HL-60 (cell line): ENCODE data around the gene AP3S1.

Experiments used
- DNase-seq, 2 experiments: peaks; one replicate each; pipeline ENCODE4 v3.0.0-alpha.2; 2010 to 2020; ENCODE audit warnings: low read depth in 1 of 2, low spot score in 1 of 2
- H3K27ac ChIP-seq: fragments of 250-450 bp; sonication (Bioruptor Pico); replicated peaks from 2 replicates; pipeline ENCODE4 v1.5.1; 2020; ENCODE audit warnings: mild to moderate bottlenecking, moderate library complexity
- H3K27me3 ChIP-seq: fragments of 250-450 bp; sonication (Bioruptor Pico); 2 replicates; pipeline ENCODE4 v1.5.1; 2021; ENCODE audit warnings: mild to moderate bottlenecking, moderate library complexity; ENCODE audit not compliant: insufficient read depth, poor library complexity, severe bottlenecking
- H3K4me3 ChIP-seq: replicated peaks from 2 replicates; pipeline ENCODE4 v1.5.1; 2011; ENCODE audit warnings: mild to moderate bottlenecking, control low read depth, low read length; ENCODE audit not compliant: insufficient read depth
- GABPA ChIP-seq: IDR thresholded peaks from 2 replicates; pipeline ENCODE4 v1.6.1; 2012; ENCODE audit warnings: low read depth
- POLR2AphosphoS5 ChIP-seq: IDR thresholded peaks from 2 replicates; pipeline ENCODE4 v1.6.1; 2012; ENCODE audit warnings: low read depth
- SPI1 ChIP-seq: IDR thresholded peaks from 2 replicates; pipeline ENCODE4 v1.6.1; 2012; ENCODE audit warnings: low read depth, mild to moderate bottlenecking, borderline replicate concordance
- TF ChIP-seq, protein P1 (sequence below): IDR thresholded peaks from 2 replicates; pipeline ENCODE4 v1.6.1; 2012; ENCODE audit warnings: low read depth; ENCODE audit not compliant: insufficient replicate concordance
- TF ChIP-seq, protein P2 (sequence below): IDR thresholded peaks from one replicate; pipeline ENCODE4 v1.5.1; 2011; ENCODE audit warnings: low read length, control low read depth, inconsistent platforms; ENCODE audit not compliant: insufficient read depth

AP3S1 gene

DNA sequence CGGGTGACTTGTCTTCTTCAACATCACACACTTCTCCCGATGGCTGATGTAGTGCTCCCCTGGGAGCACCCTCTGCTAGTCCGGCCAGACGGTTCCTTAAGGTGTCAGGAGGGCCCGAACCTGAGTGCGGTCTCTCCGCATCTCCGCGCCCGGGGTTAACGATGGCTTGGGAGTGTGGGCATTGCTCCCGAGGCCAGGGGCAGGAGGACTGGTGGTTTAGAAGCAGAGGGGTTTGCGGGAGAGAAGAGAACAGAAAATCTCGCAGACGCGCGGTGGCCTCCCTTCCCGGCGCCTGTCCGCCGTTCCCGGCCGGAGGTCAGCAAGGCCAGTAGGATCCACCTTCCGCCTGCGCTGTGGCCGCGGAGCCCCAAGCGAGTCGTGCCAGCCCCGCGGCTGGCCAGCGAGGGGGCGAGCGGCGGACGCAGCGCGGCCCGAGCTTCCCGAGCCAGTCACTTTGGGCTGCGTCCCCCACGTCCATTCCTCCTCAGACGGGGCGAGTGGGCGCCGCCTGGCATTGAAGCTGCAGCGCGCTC, 26.0 kb upstream of the AP3S1 start:
- Histone ChIP-seq H3K4me3 (peak overlapping the region; percentile 46), H3K27ac (no peak overlapping the region), H3K27me3 (no peaks in the 10 kb centered on the region)
- no peak for DNase-seq
- TF ChIP-seq, protein P1, sequence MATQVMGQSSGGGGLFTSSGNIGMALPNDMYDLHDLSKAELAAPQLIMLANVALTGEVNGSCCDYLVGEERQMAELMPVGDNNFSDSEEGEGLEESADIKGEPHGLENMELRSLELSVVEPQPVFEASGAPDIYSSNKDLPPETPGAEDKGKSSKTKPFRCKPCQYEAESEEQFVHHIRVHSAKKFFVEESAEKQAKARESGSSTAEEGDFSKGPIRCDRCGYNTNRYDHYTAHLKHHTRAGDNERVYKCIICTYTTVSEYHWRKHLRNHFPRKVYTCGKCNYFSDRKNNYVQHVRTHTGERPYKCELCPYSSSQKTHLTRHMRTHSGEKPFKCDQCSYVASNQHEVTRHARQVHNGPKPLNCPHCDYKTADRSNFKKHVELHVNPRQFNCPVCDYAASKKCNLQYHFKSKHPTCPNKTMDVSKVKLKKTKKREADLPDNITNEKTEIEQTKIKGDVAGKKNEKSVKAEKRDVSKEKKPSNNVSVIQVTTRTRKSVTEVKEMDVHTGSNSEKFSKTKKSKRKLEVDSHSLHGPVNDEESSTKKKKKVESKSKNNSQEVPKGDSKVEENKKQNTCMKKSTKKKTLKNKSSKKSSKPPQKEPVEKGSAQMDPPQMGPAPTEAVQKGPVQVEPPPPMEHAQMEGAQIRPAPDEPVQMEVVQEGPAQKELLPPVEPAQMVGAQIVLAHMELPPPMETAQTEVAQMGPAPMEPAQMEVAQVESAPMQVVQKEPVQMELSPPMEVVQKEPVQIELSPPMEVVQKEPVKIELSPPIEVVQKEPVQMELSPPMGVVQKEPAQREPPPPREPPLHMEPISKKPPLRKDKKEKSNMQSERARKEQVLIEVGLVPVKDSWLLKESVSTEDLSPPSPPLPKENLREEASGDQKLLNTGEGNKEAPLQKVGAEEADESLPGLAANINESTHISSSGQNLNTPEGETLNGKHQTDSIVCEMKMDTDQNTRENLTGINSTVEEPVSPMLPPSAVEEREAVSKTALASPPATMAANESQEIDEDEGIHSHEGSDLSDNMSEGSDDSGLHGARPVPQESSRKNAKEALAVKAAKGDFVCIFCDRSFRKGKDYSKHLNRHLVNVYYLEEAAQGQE: no peak
- TF ChIP-seq, protein P2, sequence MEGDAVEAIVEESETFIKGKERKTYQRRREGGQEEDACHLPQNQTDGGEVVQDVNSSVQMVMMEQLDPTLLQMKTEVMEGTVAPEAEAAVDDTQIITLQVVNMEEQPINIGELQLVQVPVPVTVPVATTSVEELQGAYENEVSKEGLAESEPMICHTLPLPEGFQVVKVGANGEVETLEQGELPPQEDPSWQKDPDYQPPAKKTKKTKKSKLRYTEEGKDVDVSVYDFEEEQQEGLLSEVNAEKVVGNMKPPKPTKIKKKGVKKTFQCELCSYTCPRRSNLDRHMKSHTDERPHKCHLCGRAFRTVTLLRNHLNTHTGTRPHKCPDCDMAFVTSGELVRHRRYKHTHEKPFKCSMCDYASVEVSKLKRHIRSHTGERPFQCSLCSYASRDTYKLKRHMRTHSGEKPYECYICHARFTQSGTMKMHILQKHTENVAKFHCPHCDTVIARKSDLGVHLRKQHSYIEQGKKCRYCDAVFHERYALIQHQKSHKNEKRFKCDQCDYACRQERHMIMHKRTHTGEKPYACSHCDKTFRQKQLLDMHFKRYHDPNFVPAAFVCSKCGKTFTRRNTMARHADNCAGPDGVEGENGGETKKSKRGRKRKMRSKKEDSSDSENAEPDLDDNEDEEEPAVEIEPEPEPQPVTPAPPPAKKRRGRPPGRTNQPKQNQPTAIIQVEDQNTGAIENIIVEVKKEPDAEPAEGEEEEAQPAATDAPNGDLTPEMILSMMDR: no peak
- TF ChIP-seq SPI1 (no peak), POLR2AphosphoS5 (no peak), GABPA (no peak)

DNA sequence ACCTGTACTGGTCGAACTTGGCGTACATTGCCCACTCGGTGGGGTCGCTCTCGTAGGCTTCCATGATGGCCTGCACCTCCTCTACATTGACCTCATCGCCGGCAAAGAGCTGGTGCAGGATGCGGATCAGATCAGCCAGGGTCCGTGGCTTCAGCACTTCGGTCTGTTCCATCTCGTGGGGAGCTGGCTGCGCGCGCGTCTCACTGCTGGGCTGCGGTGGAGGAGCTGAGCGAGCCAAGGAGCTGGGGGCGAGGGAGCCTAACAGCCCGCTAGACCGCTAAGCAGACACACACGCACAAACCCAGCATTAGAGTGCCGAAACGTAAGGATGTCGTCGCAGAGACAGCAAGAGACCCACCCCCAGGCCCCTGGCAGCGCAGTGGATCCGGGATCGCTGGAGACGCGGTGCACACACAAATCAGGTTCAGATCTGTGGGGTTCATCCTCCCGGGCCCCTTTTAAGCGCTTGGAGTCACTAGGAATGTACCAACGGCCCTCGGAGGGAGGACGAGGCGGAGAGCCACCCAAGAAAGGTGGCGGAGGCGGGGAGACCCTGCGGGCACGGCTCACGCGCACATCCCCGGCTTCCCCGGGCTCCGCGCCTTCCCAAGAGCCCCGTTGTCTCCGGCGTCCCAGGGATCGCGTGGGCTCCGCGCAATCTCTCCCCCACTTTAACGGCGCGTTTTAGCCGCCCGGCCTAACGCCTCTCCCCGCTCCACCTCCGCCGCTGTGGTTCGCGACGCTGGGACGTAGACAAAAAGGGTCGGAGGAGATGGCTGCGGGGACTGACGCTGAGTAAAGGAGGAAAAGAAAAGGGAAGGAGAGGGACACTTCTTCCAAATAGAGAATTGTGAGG, 25.3 kb upstream of the AP3S1 start, which contains the start of gene CDO1:
Gene CDO1, minus strand, starts transcription at position 434 of the 856 bp plus-strand sequence. Its CDS starts 262 bp downstream, at position 172.
- H3K27me3 ChIP-seq: no peaks in the 10 kb centered on the region
- TF ChIP-seq GABPA (no peak), POLR2AphosphoS5 (no peak), SPI1 (no peak)
- TF ChIP-seq, protein P2: no peak
- TF ChIP-seq, protein P1: no peak
- DNase-seq: no peak
- peak within 1 kb of the TSS; percentile 46 for H3K4me3 ChIP-seq
- H3K27ac ChIP-seq: no peak within 1 kb of the TSS

DNA sequence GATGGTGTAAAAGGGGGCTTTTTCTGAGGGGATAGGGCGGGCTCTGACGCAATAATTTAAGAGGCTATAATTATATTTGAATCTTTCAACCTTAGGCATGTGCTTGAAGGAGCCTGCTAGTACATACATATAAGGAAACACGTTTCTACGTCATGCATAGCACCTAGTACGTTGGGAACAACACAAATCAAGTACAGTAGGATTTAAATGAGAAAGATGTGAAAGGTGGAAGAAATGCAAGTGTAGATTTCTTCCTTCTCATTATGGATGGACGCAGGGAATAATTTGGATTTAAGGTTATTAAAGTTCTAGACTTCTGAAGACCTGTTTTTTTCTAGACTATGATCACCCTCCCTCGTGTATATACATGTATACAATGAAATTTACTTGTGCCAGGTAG, 24.3 kb upstream of the AP3S1 start:
- no peak overlapping the region for H3K27ac ChIP-seq
- no peak for DNase-seq
- TF ChIP-seq POLR2AphosphoS5 (no peak), SPI1 (no peak), GABPA (no peak)
- TF ChIP-seq, protein P1: no peak
- TF ChIP-seq, protein P2: no peak
- no peaks in the 10 kb centered on the region for H3K27me3 ChIP-seq
- no peak overlapping the region for H3K4me3 ChIP-seq
